HCT116 (cell line): ENCODE results near the gene FAM168B. TPM values are rescaled to one million over a fixed set of nuclear protein-coding genes. Genes with fewer than 3 reads are reported as not detected.

ENCODE experiments used
- ATAC-seq: fragments of 200-7000 bp; cut with Tn5 transposase; 2 replicates; pipeline ENCODE4 v1.9.1; 2020; ENCODE audit warnings: mild to moderate bottlenecking, moderate library complexity
- BruUV-seq: library from RNA; stranded (reverse); fragments of 400-500 nt; replicated peaks from 2 replicates; lab custom pipeline; 2021; lab: Mats Ljungman, UMichigan
- CTCF ChIA-PET: fragments of 300-600 bp; sonication (Branson Sonifier 250); formaldehyde crosslinking; loops from one replicate; lab custom pipeline; 2021; ENCODE audit warnings: antibody characterized with exemption; lab: Charles Lee
- POLR2A ChIA-PET: fragments of 300-600, 350-600 bp; sonication (Branson Sonifier 250); formaldehyde crosslinking; loops from one replicate; lab custom pipeline; 2021; ENCODE audit warnings: antibody characterized with exemption; lab: Charles Lee
- RAD21 ChIA-PET, 2 experiments: fragments of 300-600 bp; sonication (Branson Sonifier 250); formaldehyde crosslinking; loops; one replicate each; lab custom pipeline; 2023; ENCODE audit warnings: low total read pairs in 2 of 2; ENCODE audit not compliant: uncharacterized antibody in 2 of 2, unreplicated experiment in 2 of 2, low non-redundant PET in 1 of 2; lab: Charles Lee
- DNase-seq: peaks from one replicate; pipeline ENCODE4 v3.0.0-alpha.2; 2010; ENCODE audit warnings: low read depth, low spot score
- H2AFZ ChIP-seq: fragments of 200-600 bp; shearing (Covaris generic), sonication (generic); 2 replicates; pipeline ENCODE4 v1.6.1; 2017; ENCODE audit warnings: low read depth, mixed run types, mixed read lengths, antibody characterized with exemption, low read length; ENCODE audit not compliant: poor library complexity, severe bottlenecking
- H3K27ac ChIP-seq: 2 replicates; pipeline ENCODE4 v1.5.1; 2012; ENCODE audit warnings: low read depth, low read length
- H3K27me3 ChIP-seq: fragments of 200-600 bp; sonication (generic); 2 replicates; pipeline ENCODE4 v1.6.1; 2016; ENCODE audit warnings: mixed run types, low read length, mixed read lengths; ENCODE audit not compliant: insufficient read depth
- H3K36me3 ChIP-seq, 2 experiments: fragments of 200-500 bp in 1 of 2; fragments of 200-600 bp in 1 of 2; sonication (Bioruptor generic) in 1 of 2; sonication (generic) in 1 of 2; 2 replicates each; pipeline versions ENCODE4 v1.5.1 to v1.6.1; 2014 to 2016; ENCODE audit warnings: low read length in 2 of 2, inconsistent platforms in 1 of 2, mixed read lengths in 1 of 2, mixed run types in 1 of 2; ENCODE audit not compliant: insufficient read depth in 2 of 2, control insufficient read depth in 1 of 2
- H3K4me1 ChIP-seq, 2 experiments: fragments of 200-600 bp in 1 of 2; sonication (generic) in 1 of 2; 2 replicates each; pipeline versions ENCODE4 v1.5.1 to v1.6.1; 2012 to 2017; ENCODE audit warnings: low read length in 2 of 2, inconsistent platforms in 1 of 2, mild to moderate bottlenecking in 1 of 2, mixed read lengths in 1 of 2, mixed run types in 1 of 2, moderate library complexity in 1 of 2; ENCODE audit not compliant: insufficient read depth in 2 of 2, control insufficient read depth in 1 of 2
- H3K4me2 ChIP-seq: fragments of 200-600 bp; sonication (generic); 2 replicates; pipeline ENCODE4 v1.6.1; 2017; ENCODE audit warnings: mixed run types, low read length, mixed read lengths
- H3K4me3 ChIP-seq, 2 experiments: fragments of 200-600 bp in 1 of 2; sonication (generic) in 1 of 2; replicated peaks in 1 of 2; 2 replicates each; pipeline ENCODE4 v1.5.1; 2011 to 2016; ENCODE audit warnings: low read length in 2 of 2, control low read depth in 1 of 2, low read depth in 1 of 2, mild to moderate bottlenecking in 1 of 2, mixed read lengths in 1 of 2, mixed run types in 1 of 2
- H3K79me2 ChIP-seq: fragments of 200-600 bp; sonication (generic); 2 replicates; pipeline ENCODE4 v1.6.1; 2017; ENCODE audit warnings: mild to moderate bottlenecking, mixed run types, low read length, moderate library complexity, mixed read lengths; ENCODE audit not compliant: insufficient read depth
- H3K9ac ChIP-seq: fragments of 200-600 bp; sonication (generic); 2 replicates; pipeline ENCODE4 v1.6.1; 2016; ENCODE audit warnings: low read length, mixed read lengths
- H3K9me2 ChIP-seq: fragments of 200-600 bp; sonication (generic), shearing (Covaris generic); 2 replicates; pipeline ENCODE4 v1.6.1; 2017; ENCODE audit warnings: mixed run types, mild to moderate bottlenecking, moderate library complexity; ENCODE audit not compliant: insufficient read depth
- H3K9me3 ChIP-seq, 2 experiments: fragments of 200-500 bp in 1 of 2; fragments of 200-600 bp in 1 of 2; sonication (Bioruptor generic) in 1 of 2; sonication (generic) in 1 of 2; 2 replicates each; pipeline ENCODE4 v1.6.1; 2014 to 2017; ENCODE audit warnings: low read length in 2 of 2, mixed read lengths in 2 of 2, inconsistent platforms in 1 of 2, low read depth in 1 of 2, mild to moderate bottlenecking in 1 of 2, mixed run types in 1 of 2, moderate library complexity in 1 of 2; ENCODE audit not compliant: control insufficient read depth in 1 of 2, insufficient read depth in 1 of 2
- H4K20me1 ChIP-seq: fragments of 200-600 bp; sonication (generic), shearing (Covaris generic); 2 replicates; pipeline ENCODE4 v1.6.1; 2017; ENCODE audit warnings: mixed run types, mild to moderate bottlenecking, moderate library complexity; ENCODE audit not compliant: insufficient read depth
- EGR1 ChIP-seq: IDR thresholded peaks from 2 replicates; pipeline ENCODE4 v1.6.1; 2012; ENCODE audit warnings: low read depth
- ELF1 ChIP-seq: IDR thresholded peaks from 2 replicates; pipeline ENCODE4 v1.6.1; 2012; ENCODE audit warnings: low read depth, borderline replicate concordance
- EZH2 ChIP-seq: fragments of 200-600 bp; sonication (generic); IDR thresholded peaks from 2 replicates; pipeline ENCODE4 v1.6.1; 2017; ENCODE audit warnings: antibody characterized with exemption, mixed run types
- FOSL1 ChIP-seq: IDR thresholded peaks from 2 replicates; pipeline ENCODE4 v1.6.1; 2012; ENCODE audit warnings: low read depth
- MAX ChIP-seq: IDR thresholded peaks from 2 replicates; pipeline ENCODE4 v1.6.1; 2012
- POLR2AphosphoS5 ChIP-seq: IDR thresholded peaks from 2 replicates; pipeline ENCODE4 v1.6.1; 2011; ENCODE audit warnings: mild to moderate bottlenecking, low read depth, low read length, moderate library complexity
- SIN3A ChIP-seq: IDR thresholded peaks from 2 replicates; pipeline ENCODE4 v1.6.1; 2012; ENCODE audit warnings: low read depth
- SP1 ChIP-seq: IDR thresholded peaks from 2 replicates; pipeline ENCODE4 v1.6.1; 2012; ENCODE audit warnings: low read depth
- SRF ChIP-seq: IDR thresholded peaks from 2 replicates; pipeline ENCODE4 v1.6.1; 2012; ENCODE audit warnings: low read depth
- ZFX ChIP-seq: fragments of 450-650 bp; IDR thresholded peaks from 2 replicates; pipeline ENCODE4 v1.6.1; 2017
- ZNF274 ChIP-seq: fragments of 200-500 bp; sonication (Bioruptor generic); IDR thresholded peaks from 2 replicates; pipeline ENCODE4 v1.6.1; 2014; ENCODE audit warnings: mild to moderate bottlenecking, low read depth, low read length, inconsistent platforms
- intact Hi-C: fragments of 100-400 bp; cut with micrococcal nuclease; formaldehyde crosslinking; loops from 2 replicates; pipeline ENCODE4 v1.10.0; 2022
- total RNA-seq: library from RNA; stranded (reverse); gene quantifications from one replicate; pipeline ENCODE4 v1.2.1, GENCODE V29; 2021; ENCODE audit not compliant: unreplicated experiment
- TF ChIP-seq, protein P1 (sequence below): IDR thresholded peaks from 2 replicates; pipeline ENCODE4 v1.6.1; 2011; ENCODE audit warnings: mild to moderate bottlenecking, low read length, moderate library complexity; ENCODE audit not compliant: insufficient replicate concordance; ENCODE audit errors: extremely low read depth

FAM168B gene
- total RNA-seq, 1 experiment from 2014 or later = 94.5 TPM

DNA sequence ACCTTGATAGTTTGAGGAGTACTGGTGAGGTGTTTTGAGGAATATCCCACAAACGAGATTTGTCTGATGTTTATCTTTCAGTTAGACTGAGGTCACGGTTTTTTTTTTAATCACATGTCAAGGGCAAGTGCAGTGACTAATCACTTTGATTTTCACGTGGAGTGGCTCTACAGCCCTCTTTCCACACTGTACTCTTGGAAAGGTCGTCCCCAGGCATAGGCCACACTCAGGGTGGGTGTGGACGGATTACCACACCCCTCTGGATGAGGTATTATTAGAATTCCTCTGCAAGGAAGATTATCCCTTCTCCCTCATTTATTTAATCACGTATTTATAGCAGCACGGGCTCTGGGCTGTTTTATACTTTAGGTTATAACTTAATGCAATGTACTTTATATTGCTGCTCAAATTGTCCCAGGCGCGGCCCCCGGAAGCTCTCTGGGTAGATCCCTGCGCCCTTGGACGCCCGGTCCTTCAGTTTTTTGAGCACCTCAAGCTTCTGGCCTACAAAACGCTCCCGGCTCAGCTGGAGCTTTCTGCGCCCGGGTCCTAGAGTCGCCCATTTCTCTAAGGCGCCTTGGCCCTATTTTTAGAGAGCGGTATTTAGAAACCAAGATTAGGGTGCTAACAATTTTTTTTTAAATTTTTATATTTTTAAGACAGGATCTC is 11.4 kb upstream of the FAM168B start:
- Histone ChIP-seq H4K20me1 (0 out of 2 replicates have a peak, but pooled peaks cover 8% of the 10 kb centered on the region), H3K9me2 (no peaks in the 10 kb centered on the region), H3K27ac (peak overlapping the region; percentile 81), H3K4me1 (peaks cover 13 to 18% of the 10 kb centered on the region in 2 experiments), H3K9me3 (no peaks in the 10 kb centered on the region), H2AFZ (peak overlapping the region; percentile 12), H3K9ac (peak overlapping the region; percentile 96), H3K4me3 (peak overlapping the region; percentile 91 to 97), H3K4me2 (peak overlapping the region; percentile 80), H3K36me3 (peaks cover 3 to 4% of the 10 kb centered on the region in 2 experiments; a peak in 2 of 4 replicates), H3K27me3 (no peaks in the 10 kb centered on the region), H3K79me2 (peaks cover 45% of the 10 kb centered on the region)
- BruUV-seq = TSS peak; percentile 87
- DNase-seq (peak; percentile 84), ATAC-seq (peak; percentile 78)
- ChIA-PET RAD21 (no interaction called here), CTCF (interaction anchor here (0.9 kb wide), 1 partner anchor 19 kb away, joined by 3 read pairs; no protein-coding TSS in a partner anchor), POLR2A (interaction anchor here (0.7 to 1.8 kb wide), 2 partner anchors 11 to 307 kb away, joined by 3 to 9 read pairs; partner anchors contain the start of gene FAM168B)
- intact Hi-C loops = loop anchor here (10.0 kb wide), 1 partner anchor 310 kb away; no protein-coding TSS in a partner anchor
- TF ChIP-seq POLR2AphosphoS5 = no peak
- peak; percentile 67; the same call in 1 of the 2 replicates for TF ChIP-seq SP1
- TF ChIP-seq ZNF274 = no peak
- TF ChIP-seq FOSL1 = peak; percentile 67
- TF ChIP-seq MAX = peak; percentile 63
- no peak; the same call in 1 of the 2 replicates for TF ChIP-seq ELF1
- TF ChIP-seq SRF = no peak
- TF ChIP-seq, protein P1, sequence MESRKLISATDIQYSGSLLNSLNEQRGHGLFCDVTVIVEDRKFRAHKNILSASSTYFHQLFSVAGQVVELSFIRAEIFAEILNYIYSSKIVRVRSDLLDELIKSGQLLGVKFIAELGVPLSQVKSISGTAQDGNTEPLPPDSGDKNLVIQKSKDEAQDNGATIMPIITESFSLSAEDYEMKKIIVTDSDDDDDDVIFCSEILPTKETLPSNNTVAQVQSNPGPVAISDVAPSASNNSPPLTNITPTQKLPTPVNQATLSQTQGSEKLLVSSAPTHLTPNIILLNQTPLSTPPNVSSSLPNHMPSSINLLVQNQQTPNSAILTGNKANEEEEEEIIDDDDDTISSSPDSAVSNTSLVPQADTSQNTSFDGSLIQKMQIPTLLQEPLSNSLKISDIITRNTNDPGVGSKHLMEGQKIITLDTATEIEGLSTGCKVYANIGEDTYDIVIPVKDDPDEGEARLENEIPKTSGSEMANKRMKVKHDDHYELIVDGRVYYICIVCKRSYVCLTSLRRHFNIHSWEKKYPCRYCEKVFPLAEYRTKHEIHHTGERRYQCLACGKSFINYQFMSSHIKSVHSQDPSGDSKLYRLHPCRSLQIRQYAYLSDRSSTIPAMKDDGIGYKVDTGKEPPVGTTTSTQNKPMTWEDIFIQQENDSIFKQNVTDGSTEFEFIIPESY = no peak
- TF ChIP-seq SIN3A = no peak
- no peak for TF ChIP-seq EGR1
- peak; percentile 53 for TF ChIP-seq ZFX
- TF ChIP-seq EZH2 = no peak
